SK-N-SH (cell line): ENCODE data around the gene KDM1A.

Experiments
- TF ChIP-seq, protein P1 (sequence below): fragments of 200-600 bp; sonication (generic); IDR thresholded peaks from 2 replicates; pipeline ENCODE4 v1.6.1; 2017; ENCODE audit warnings: antibody characterized with exemption, mild to moderate bottlenecking, moderate library complexity
- TF ChIP-seq, protein P2 (sequence below): IDR thresholded peaks from 2 replicates; pipeline ENCODE4 v1.4.0; 2012; ENCODE audit warnings: low read depth, borderline replicate concordance

DNA sequence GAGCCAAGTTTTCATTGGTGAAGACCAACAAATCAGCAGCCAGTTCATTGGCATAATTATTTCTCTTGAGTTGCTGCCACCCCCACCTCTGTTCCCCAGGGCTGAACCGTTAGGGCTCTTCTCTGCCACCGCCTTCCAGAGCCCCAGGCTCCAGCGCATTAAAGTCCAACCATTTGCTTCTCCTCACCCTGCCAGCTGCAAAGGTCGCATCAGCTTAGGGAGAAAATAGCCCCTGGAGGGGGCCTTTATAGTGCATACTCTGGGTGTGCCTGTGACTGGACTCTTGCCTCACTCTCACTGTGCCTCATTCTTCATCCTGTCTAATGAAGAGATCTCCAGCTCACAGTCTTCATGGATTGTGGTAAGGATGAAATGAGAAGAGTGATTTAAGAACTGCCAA is 50.4 kb downstream of the KDM1A start:
- TF ChIP-seq, protein P1, sequence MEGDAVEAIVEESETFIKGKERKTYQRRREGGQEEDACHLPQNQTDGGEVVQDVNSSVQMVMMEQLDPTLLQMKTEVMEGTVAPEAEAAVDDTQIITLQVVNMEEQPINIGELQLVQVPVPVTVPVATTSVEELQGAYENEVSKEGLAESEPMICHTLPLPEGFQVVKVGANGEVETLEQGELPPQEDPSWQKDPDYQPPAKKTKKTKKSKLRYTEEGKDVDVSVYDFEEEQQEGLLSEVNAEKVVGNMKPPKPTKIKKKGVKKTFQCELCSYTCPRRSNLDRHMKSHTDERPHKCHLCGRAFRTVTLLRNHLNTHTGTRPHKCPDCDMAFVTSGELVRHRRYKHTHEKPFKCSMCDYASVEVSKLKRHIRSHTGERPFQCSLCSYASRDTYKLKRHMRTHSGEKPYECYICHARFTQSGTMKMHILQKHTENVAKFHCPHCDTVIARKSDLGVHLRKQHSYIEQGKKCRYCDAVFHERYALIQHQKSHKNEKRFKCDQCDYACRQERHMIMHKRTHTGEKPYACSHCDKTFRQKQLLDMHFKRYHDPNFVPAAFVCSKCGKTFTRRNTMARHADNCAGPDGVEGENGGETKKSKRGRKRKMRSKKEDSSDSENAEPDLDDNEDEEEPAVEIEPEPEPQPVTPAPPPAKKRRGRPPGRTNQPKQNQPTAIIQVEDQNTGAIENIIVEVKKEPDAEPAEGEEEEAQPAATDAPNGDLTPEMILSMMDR: no peak
- TF ChIP-seq, protein P2, sequence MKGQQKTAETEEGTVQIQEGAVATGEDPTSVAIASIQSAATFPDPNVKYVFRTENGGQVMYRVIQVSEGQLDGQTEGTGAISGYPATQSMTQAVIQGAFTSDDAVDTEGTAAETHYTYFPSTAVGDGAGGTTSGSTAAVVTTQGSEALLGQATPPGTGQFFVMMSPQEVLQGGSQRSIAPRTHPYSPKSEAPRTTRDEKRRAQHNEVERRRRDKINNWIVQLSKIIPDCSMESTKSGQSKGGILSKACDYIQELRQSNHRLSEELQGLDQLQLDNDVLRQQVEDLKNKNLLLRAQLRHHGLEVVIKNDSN: no peak
